Aorta (tissue), 5 donors: ENCODE results near the gene FHOD1. TPM values are rescaled to one million over a fixed set of nuclear protein-coding genes. Genes with fewer than 3 reads are reported as not detected.

Source experiments
- ATAC-seq: fragments of 200-7000 bp; cut with Tn5 transposase; one replicate; pipeline ENCODE4 v1.9.1; 2022; ENCODE audit warnings: moderate library complexity; ENCODE audit not compliant: low FRiP score
- DNase-seq, 2 donors: peaks; one replicate each; pipeline ENCODE4 v3.0.0-alpha.2; 2020
- H3K27ac ChIP-seq, 2 donors: one replicate each; pipeline ENCODE4 v1.5.1; 2013; ENCODE audit warnings: low read length in 2 of 2, mild to moderate bottlenecking in 2 of 2, moderate library complexity in 2 of 2, control low read depth in 1 of 2, inconsistent platforms in 1 of 2, low read depth in 1 of 2
- H3K27me3 ChIP-seq, 2 donors: one replicate each; pipeline ENCODE4 v1.6.1; 2013; ENCODE audit warnings: control low read depth in 1 of 2, low read length in 1 of 2, mild to moderate bottlenecking in 1 of 2, moderate library complexity in 1 of 2; ENCODE audit not compliant: insufficient read depth in 2 of 2, control insufficient read depth in 1 of 2
- H3K36me3 ChIP-seq, 2 donors: one replicate each; pipeline ENCODE4 v1.6.1; 2013; ENCODE audit warnings: control low read depth in 1 of 2, low read length in 1 of 2, mild to moderate bottlenecking in 1 of 2; ENCODE audit not compliant: insufficient read depth in 2 of 2, control insufficient read depth in 1 of 2
- H3K4me1 ChIP-seq, 2 donors: one replicate each; pipeline ENCODE4 v1.6.1; 2013; ENCODE audit warnings: low read length in 2 of 2, control low read depth in 1 of 2, mild to moderate bottlenecking in 1 of 2, moderate library complexity in 1 of 2; ENCODE audit not compliant: insufficient read depth in 2 of 2, control insufficient read depth in 1 of 2
- H3K4me3 ChIP-seq, 2 donors: one replicate each; pipeline ENCODE4 v1.5.1; 2013; ENCODE audit warnings: low read length in 2 of 2, control low read depth in 1 of 2, mild to moderate bottlenecking in 1 of 2
- H3K9me3 ChIP-seq: one replicate; pipeline ENCODE4 v1.6.1; 2013; ENCODE audit warnings: mild to moderate bottlenecking, low read length; ENCODE audit not compliant: control insufficient read depth
- WGBS, 2 donors: extraction: QIAGEN DNeasy Blood & Tissue Kit; methylation state at CpG; one replicate each; pipeline ENCODE4 v1.1.7; 2013; 5-methylcytosine and 5-hydroxymethylcytosine counted together
- intact Hi-C, 2 donors: fragments of 100-400 bp; cut with DNase I; formaldehyde crosslinking; loops; one replicate each; pipeline versions ENCODE4 v1.14.2 to v1.15.0; 2022
- polyA plus RNA-seq, 2 donors: library from polyadenylated mRNA; stranded (reverse); fragments of 200-250 nt; gene quantifications; one replicate each; pipeline ENCODE4 v1.2.3, GENCODE V29; 2013
- total RNA-seq, 2 donors: library from RNA; stranded (reverse); fragmentation: NEBNext Ultra II Directional; extraction: Animal tissue kit (Norgen Biotek cat#: 25700); gene quantifications; one replicate each; pipeline ENCODE4 v1.2.1, GENCODE V29; 2021
- donor health status: healthy with polysubstance abuse.
- donor health status: Bipolar disorder and iron deficiency.
- donor health status: DM: no; HTN: no; CAD: no.
- donor health status: DM: no; HTN: no; CAD: no.
- donor health status: DM: yes; HTN: yes; CAD: no.

Gene FHOD1
- total and polyA plus RNA-seq, 4 donors: 12.9 to 47.9 (median 34.8) TPM

GRCh38 chr16:67284699-67285646 lies 37.7 kb upstream of the FHOD1 start:
- 62 to 70% methylated on average over 34 of the region's 34 CpGs for WGBS, 2 donors
- H3K9me3 ChIP-seq: no peaks in the 10 kb centered on the region
- DNase-seq (peak in 1 of 2 donors; percentile 80), ATAC-seq (peak; percentile 40)
- H3K36me3 ChIP-seq: no peaks in the 10 kb centered on the region
- no peak overlapping the region for H3K27ac ChIP-seq
- H3K4me1 ChIP-seq: no peaks in the 10 kb centered on the region
- intact Hi-C loops: no loop called here
- H3K27me3 ChIP-seq: no peaks in the 10 kb centered on the region
- no peak overlapping the region for H3K4me3 ChIP-seq

- Histone ChIP-seq H3K4me1 (no peaks in the 10 kb centered on the region), H3K36me3 (no peaks in the 10 kb centered on the region), H3K27me3 (no peaks in the 10 kb centered on the region), H3K9me3 (no peaks in the 10 kb centered on the region), H3K4me3 (no peak overlapping the region), H3K27ac (no peak overlapping the region)
- 61 to 76% methylated on average over 21 of the region's 21 CpGs for WGBS, 2 donors
- ATAC-seq (no peak), DNase-seq (peak in 1 of 2 donors; percentile 72)
- intact Hi-C loops: no loop called here
Observed at GRCh38 chr16:67283826-67284555, 36.7 kb upstream of the FHOD1 start.

- Histone ChIP-seq H3K4me1 (no peaks in the 10 kb centered on the region), H3K27ac (no peak overlapping the region), H3K36me3 (no peaks in the 10 kb centered on the region), H3K4me3 (no peak overlapping the region), H3K9me3 (no peaks in the 10 kb centered on the region), H3K27me3 (no peaks in the 10 kb centered on the region)
- 81 to 86% methylated on average over 7 of the region's 7 CpGs for WGBS, 2 donors
- peak in 1 of 2 donors; percentile 42 for DNase-seq
- ATAC-seq: no peak
- intact Hi-C loops: no loop called here
Observed at GRCh38 chr16:67283039-67283825, 36.0 kb upstream of the FHOD1 start.

GRCh38 chr16:67282447-67282805 lies 35.1 kb upstream of the FHOD1 start:
- H3K36me3 ChIP-seq: no peaks in the 10 kb centered on the region
- H3K4me1 ChIP-seq: no peaks in the 10 kb centered on the region
- no peak for DNase-seq
- H3K27ac ChIP-seq: no peak overlapping the region
- no peaks in the 10 kb centered on the region for H3K9me3 ChIP-seq
- no peak overlapping the region for H3K4me3 ChIP-seq
- H3K27me3 ChIP-seq: no peaks in the 10 kb centered on the region
- ATAC-seq: no peak
- 94 to 97% methylated on average over 10 of the region's 10 CpGs for WGBS, 2 donors
- intact Hi-C loops: no loop called here

GRCh38 chr16:67281536-67282446 lies 34.5 kb upstream of the FHOD1 start:
- Histone ChIP-seq H3K27ac (no peak overlapping the region), H3K36me3 (no peaks in the 10 kb centered on the region), H3K9me3 (no peaks in the 10 kb centered on the region), H3K4me3 (no peak overlapping the region), H3K27me3 (no peaks in the 10 kb centered on the region), H3K4me1 (no peaks in the 10 kb centered on the region)
- ATAC-seq: no peak
- intact Hi-C loops: no loop called here
- DNase-seq: peak in 1 of 2 donors; percentile 63
- WGBS, 2 donors: 93 to 95% methylated on average over 14 of the region's 14 CpGs

GRCh38 chr16:67280090-67281015 lies 33.1 kb upstream of the FHOD1 start:
- WGBS, 2 donors: 95% methylated on average over 15 of the region's 15 CpGs
- Histone ChIP-seq H3K4me1 (no peaks in the 10 kb centered on the region), H3K27ac (no peak overlapping the region), H3K9me3 (no peaks in the 10 kb centered on the region), H3K27me3 (no peaks in the 10 kb centered on the region), H3K36me3 (no peaks in the 10 kb centered on the region), H3K4me3 (no peak overlapping the region)
- intact Hi-C loops: no loop called here
- DNase-seq: no peak
- no peak for ATAC-seq

- Histone ChIP-seq H3K36me3 (no peaks in the 10 kb centered on the region), H3K27ac (peak within 1 kb of the TSS in 1 of 2 donors; percentile 20), H3K9me3 (no peaks in the 10 kb centered on the region), H3K27me3 (no peaks in the 10 kb centered on the region), H3K4me3 (peak within 1 kb of the TSS in 1 of 2 donors; percentile 49), H3K4me1 (no peaks in the 10 kb centered on the region)
- ATAC-seq (peak; percentile 78), DNase-seq (peak; percentile 83 to 91)
- intact Hi-C loops: no loop called here
- 24 to 28% methylated on average over 49 to 83 of the region's 83 CpGs for WGBS, 2 donors
Observed at GRCh38 chr16:67279296-67280089, 32.2 kb upstream of the FHOD1 start, which contains the start of gene PLEKHG4. Gene PLEKHG4 (plus strand): TSS chr16:67279532. CDS start chr16:67280045, 513 bp downstream.
